Mesodermal cell (in vitro differentiated cells): ENCODE measurements around the gene OLA1.

Experiments used
- H3K27ac ChIP-seq: 2 replicates; pipeline ENCODE4 v1.7.0; 2013; ENCODE audit warnings: mild to moderate bottlenecking, low read depth, low read length, moderate library complexity; ENCODE audit not compliant: severe bottlenecking
- H3K36me3 ChIP-seq: 2 replicates; pipeline ENCODE4 v1.7.1; 2013; ENCODE audit warnings: mild to moderate bottlenecking, low read length, moderate library complexity; ENCODE audit not compliant: control insufficient read depth, insufficient read depth
- H3K4me1 ChIP-seq: one replicate; pipeline ENCODE4 v1.7.1; 2013; ENCODE audit warnings: mild to moderate bottlenecking, low read length; ENCODE audit not compliant: insufficient read depth, control insufficient read depth, poor library complexity, severe bottlenecking
- H3K4me3 ChIP-seq: 2 replicates; pipeline ENCODE4 v1.7.0; 2013; ENCODE audit warnings: low read length, control low read depth, mild to moderate bottlenecking; ENCODE audit not compliant: insufficient read depth, poor library complexity, severe bottlenecking; ENCODE audit errors: extremely low read depth
- H3K9me3 ChIP-seq: 2 replicates; pipeline ENCODE4 v1.7.1; 2013; ENCODE audit warnings: mild to moderate bottlenecking, low read length, moderate library complexity; ENCODE audit not compliant: control insufficient read depth
- WGBS, 2 experiments: methylation state at CpG; one replicate each; pipeline ENCODE4 v1.1.5; 2013; ENCODE audit warnings: missing lambda C conversion rate in 2 of 2; ENCODE audit not compliant: insufficient coverage in 2 of 2; 5-methylcytosine and 5-hydroxymethylcytosine counted together

OLA1 gene

GRCh38 chr2:174122185-174122584 is 126.1 kb downstream of the OLA1 start:
- H3K36me3 ChIP-seq, result no peaks in the 10 kb centered on the region
- no peaks in the 10 kb centered on the region for H3K9me3 ChIP-seq
- no peak overlapping the region for H3K27ac ChIP-seq
- no peak overlapping the region for H3K4me3 ChIP-seq
- H3K4me1 ChIP-seq, result no peaks in the 10 kb centered on the region

- H3K36me3 ChIP-seq, result no peaks in the 10 kb centered on the region
- H3K4me3 ChIP-seq, result no peak overlapping the region
- WGBS, 2 experiments, result no CpG with 5 or more reads among the region's 2 CpGs
- H3K9me3 ChIP-seq, result no peaks in the 10 kb centered on the region
- no peaks in the 10 kb centered on the region for H3K4me1 ChIP-seq
- no peak overlapping the region for H3K27ac ChIP-seq
These were observed 126.7 kb downstream of the OLA1 start for GRCh38 chr2:174121612-174122011.

- Histone ChIP-seq H3K9me3 (no peaks in the 10 kb centered on the region), H3K4me1 (no peaks in the 10 kb centered on the region), H3K36me3 (no peaks in the 10 kb centered on the region), H3K27ac (peak overlapping the region; percentile 6), H3K4me3 (no peak overlapping the region)
- no CpG with 5 or more reads among the region's 2 CpGs for WGBS, 2 experiments
These were observed 127.2 kb downstream of the OLA1 start for GRCh38 chr2:174121175-174121574.

- no peaks in the 10 kb centered on the region for H3K9me3 ChIP-seq
- WGBS, 2 experiments, result 100% methylated on average over 1 of the region's 2 CpGs; no CpG with 5 or more reads in 1 of the 2 experiments
- no peak overlapping the region for H3K27ac ChIP-seq
- H3K36me3 ChIP-seq, result no peaks in the 10 kb centered on the region
- H3K4me1 ChIP-seq, result no peaks in the 10 kb centered on the region
- H3K4me3 ChIP-seq, result no peak overlapping the region
These were observed 128.0 kb downstream of the OLA1 start for GRCh38 chr2:174120346-174120745.

GRCh38 chr2:174117951-174118930 is 130.1 kb downstream of the OLA1 start:
- Histone ChIP-seq H3K9me3 (no peaks in the 10 kb centered on the region), H3K36me3 (no peaks in the 10 kb centered on the region), H3K27ac (no peak overlapping the region), H3K4me1 (no peaks in the 10 kb centered on the region), H3K4me3 (no peak overlapping the region)
- WGBS, 2 experiments, result 79 to 90% methylated on average over 2 to 3 of the region's 9 CpGs

GRCh38 chr2:174112073-174112472 is 136.3 kb downstream of the OLA1 start:
- no peaks in the 10 kb centered on the region for H3K9me3 ChIP-seq
- no peaks in the 10 kb centered on the region for H3K36me3 ChIP-seq
- no peak overlapping the region for H3K4me3 ChIP-seq
- WGBS, 2 experiments, result 86% methylated on average over 1 of the region's 2 CpGs; no CpG with 5 or more reads in 1 of the 2 experiments
- H3K4me1 ChIP-seq, result no peaks in the 10 kb centered on the region
- no peak overlapping the region for H3K27ac ChIP-seq

- Histone ChIP-seq H3K4me1 (no peaks in the 10 kb centered on the region), H3K36me3 (no peaks in the 10 kb centered on the region), H3K27ac (no peak overlapping the region), H3K4me3 (no peak overlapping the region), H3K9me3 (no peaks in the 10 kb centered on the region)
- 100% methylated on average over 1 of the region's 1 CpG; no CpG with 5 or more reads in 1 of the 2 experiments for WGBS, 2 experiments
These were observed 139.8 kb downstream of the OLA1 start for GRCh38 chr2:174108579-174108978.

GRCh38 chr2:174106736-174107135 is 141.6 kb downstream of the OLA1 start:
- H3K36me3 ChIP-seq, result no peaks in the 10 kb centered on the region
- no peak overlapping the region for H3K27ac ChIP-seq
- H3K4me3 ChIP-seq, result no peak overlapping the region
- no peaks in the 10 kb centered on the region for H3K9me3 ChIP-seq
- H3K4me1 ChIP-seq, result no peaks in the 10 kb centered on the region

- H3K36me3 ChIP-seq, result no peaks in the 10 kb centered on the region
- no peaks in the 10 kb centered on the region for H3K9me3 ChIP-seq
- no peak overlapping the region for H3K4me3 ChIP-seq
- no peaks in the 10 kb centered on the region for H3K4me1 ChIP-seq
- no CpG with 5 or more reads among the region's 5 CpGs for WGBS, 2 experiments
- no peak overlapping the region for H3K27ac ChIP-seq
These were observed 153.8 kb downstream of the OLA1 start for GRCh38 chr2:174094542-174094941.

GRCh38 chr2:174090476-174090875 is 157.9 kb downstream of the OLA1 start:
- H3K9me3 ChIP-seq, result no peaks in the 10 kb centered on the region
- H3K36me3 ChIP-seq, result no peaks in the 10 kb centered on the region
- no peak overlapping the region for H3K27ac ChIP-seq
- 80 to 100% methylated on average over 1 of the region's 4 CpGs for WGBS, 2 experiments
- H3K4me3 ChIP-seq, result no peak overlapping the region
- no peaks in the 10 kb centered on the region for H3K4me1 ChIP-seq

- 85 to 93% methylated on average over 2 of the region's 5 CpGs for WGBS, 2 experiments
- no peaks in the 10 kb centered on the region for H3K4me1 ChIP-seq
- H3K4me3 ChIP-seq, result no peak overlapping the region
- no peaks in the 10 kb centered on the region for H3K9me3 ChIP-seq
- no peak overlapping the region for H3K27ac ChIP-seq
- no peaks in the 10 kb centered on the region for H3K36me3 ChIP-seq
These were observed 159.4 kb downstream of the OLA1 start for GRCh38 chr2:174088706-174089460.
